AG09309 (cell line): Measurements from ENCODE around the gene IFT81.
A peak's percentile ranks its signal among the peaks of the same experiment; 100 is the strongest.

Experiments used
- DNase-seq: peaks from one replicate; pipeline ENCODE4 v3.0.0-alpha.2; 2010; ENCODE audit warnings: low read depth
- H3K4me3 ChIP-seq: 2 replicates; pipeline ENCODE4 v1.5.1; 2011; ENCODE audit warnings: mild to moderate bottlenecking, low read depth, low read length, moderate library complexity; ENCODE audit not compliant: control insufficient read depth
- CTCF ChIP-seq: IDR thresholded peaks from 2 replicates; pipeline ENCODE4 v1.5.1; 2011; ENCODE audit warnings: mild to moderate bottlenecking, low read depth, low read length, inconsistent platforms; ENCODE audit not compliant: insufficient read depth, control insufficient read depth; ENCODE audit errors: missing control alignments

The IFT81 gene

GRCh38 chr12:110104188-110105094 is 19.7 kb upstream of the IFT81 start:
- no peak for DNase-seq
- TF ChIP-seq CTCF = no peak
- no peak overlapping the region for H3K4me3 ChIP-seq

- no peak overlapping the region for H3K4me3 ChIP-seq
- TF ChIP-seq CTCF = no peak
- DNase-seq = no peak
Measured at GRCh38 chr12:110105159-110105558, 19.0 kb upstream of the IFT81 start.

GRCh38 chr12:110105986-110106385 is 18.2 kb upstream of the IFT81 start:
- no peak for TF ChIP-seq CTCF
- H3K4me3 ChIP-seq = no peak overlapping the region
- DNase-seq = no peak

- no peak for TF ChIP-seq CTCF
- peak; percentile 88 for DNase-seq
- H3K4me3 ChIP-seq = no peak overlapping the region
Measured at GRCh38 chr12:110107369-110108281, 16.5 kb upstream of the IFT81 start.

GRCh38 chr12:110108309-110109036 is 15.7 kb upstream of the IFT81 start:
- DNase-seq = no peak
- H3K4me3 ChIP-seq = no peak overlapping the region
- TF ChIP-seq CTCF = no peak
